ENCODE results near the gene IL17REL. TPM values are rescaled to one million over a fixed set of nuclear protein-coding genes. Genes with fewer than 3 reads are reported as not detected.

IL17REL gene
- total RNA-seq, 1 donor from 2014 or later, result 0.10 TPM

DNA sequence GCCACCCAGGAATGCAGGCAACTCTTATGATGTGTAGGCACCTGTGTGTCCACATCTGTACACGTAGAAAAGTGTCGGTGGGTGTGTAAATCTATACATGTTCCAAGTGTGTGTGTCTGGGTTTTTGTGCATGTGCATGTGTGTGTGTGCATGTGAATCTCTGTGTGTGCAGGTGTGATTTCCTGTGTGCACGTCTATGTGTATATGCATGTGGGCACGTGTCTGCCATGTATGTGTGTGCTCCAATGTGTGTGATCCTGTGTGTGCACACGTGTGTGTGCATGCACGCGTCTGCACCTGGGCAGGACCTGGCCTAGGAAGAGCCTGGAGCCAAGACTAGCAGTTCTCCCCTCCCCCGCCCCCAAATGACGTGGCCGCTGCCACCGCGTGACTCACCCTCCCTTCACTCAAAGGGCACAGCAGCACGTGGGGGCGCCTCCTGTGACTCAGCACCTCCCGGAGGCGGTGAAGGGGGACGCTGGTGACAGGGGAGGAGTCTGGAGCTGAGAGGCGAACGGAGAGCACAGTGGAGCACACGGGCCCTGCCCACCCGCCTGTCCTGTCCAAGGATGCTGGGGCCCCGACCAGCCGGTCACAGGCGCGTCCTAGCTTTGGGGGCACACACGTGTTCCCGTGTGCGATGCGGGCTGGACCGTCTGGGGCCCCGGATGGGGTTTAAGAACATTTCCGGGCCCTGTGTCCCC, 41.9 kb downstream of the IL17REL start:
- no peaks in the 10 kb centered on the region for H3K9me3 Mint-ChIP-seq
- no peaks in the 10 kb centered on the region for H3K36me3 Mint-ChIP-seq
- peak overlapping the region; percentile 98 for H3K27ac Mint-ChIP-seq
- no peak for DNase-seq (ENCODE audit: extremely low spot score, unreplicated experiment)
- H3K4me3 Mint-ChIP-seq, result peak overlapping the region; percentile 84
- TF ChIP-seq CTCF (conservative IDR thresholded peaks at IDR 0.05), result no peak
- H3K4me1 Mint-ChIP-seq (ENCODE audit: unreplicated experiment), result peaks cover 8% of the 10 kb centered on the region
- peaks cover 10% of the 10 kb centered on the region for H3K27me3 Mint-ChIP-seq

DNA sequence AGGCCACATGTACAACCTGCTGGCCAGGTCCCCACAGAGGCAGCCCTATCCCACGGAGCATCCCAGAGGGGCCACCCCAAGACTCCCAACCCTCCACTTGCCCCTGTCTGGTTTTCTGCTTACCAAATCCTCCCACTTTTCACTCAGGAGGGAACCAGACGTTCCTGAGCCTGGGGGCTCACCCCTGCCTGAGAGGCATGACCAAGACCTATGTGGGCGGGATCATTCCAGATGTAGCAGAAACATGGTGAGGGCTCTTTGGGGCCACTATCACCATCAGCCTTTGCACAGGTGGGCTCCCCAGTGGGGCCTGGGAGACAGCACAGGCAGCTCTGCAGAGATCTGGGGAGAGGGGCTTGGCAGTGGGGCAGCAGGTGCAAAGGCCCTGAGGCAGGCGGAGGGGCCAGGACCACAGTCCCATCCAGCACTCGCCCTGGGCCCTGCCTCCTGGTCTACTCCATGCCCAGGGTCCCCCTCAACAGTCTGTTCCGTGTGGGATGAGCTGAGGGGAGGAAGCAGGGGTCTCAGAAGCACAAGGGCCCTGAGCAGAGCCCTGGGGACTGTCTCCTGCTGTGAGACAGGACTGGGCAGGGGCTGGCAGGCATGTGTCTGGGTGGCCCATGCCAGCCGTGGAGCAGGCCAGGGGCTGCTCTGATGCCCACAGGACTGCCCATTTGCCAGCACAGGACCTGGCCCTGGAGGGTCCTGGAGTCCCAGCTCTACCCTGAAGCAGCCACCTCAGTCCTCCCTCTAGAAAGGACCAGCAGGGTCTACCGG, 42.6 kb downstream of the IL17REL start:
- H3K4me1 Mint-ChIP-seq (ENCODE audit: unreplicated experiment), result peaks cover 8% of the 10 kb centered on the region
- peak overlapping the region; percentile 84 for H3K4me3 Mint-ChIP-seq
- no peak for TF ChIP-seq CTCF (conservative IDR thresholded peaks at IDR 0.05)
- no peak for DNase-seq (ENCODE audit: extremely low spot score, unreplicated experiment)
- peaks cover 7% of the 10 kb centered on the region for H3K27me3 Mint-ChIP-seq
- no peaks in the 10 kb centered on the region for H3K9me3 Mint-ChIP-seq
- no peaks in the 10 kb centered on the region for H3K36me3 Mint-ChIP-seq
- H3K27ac Mint-ChIP-seq, result peak overlapping the region; percentile 98

DNA sequence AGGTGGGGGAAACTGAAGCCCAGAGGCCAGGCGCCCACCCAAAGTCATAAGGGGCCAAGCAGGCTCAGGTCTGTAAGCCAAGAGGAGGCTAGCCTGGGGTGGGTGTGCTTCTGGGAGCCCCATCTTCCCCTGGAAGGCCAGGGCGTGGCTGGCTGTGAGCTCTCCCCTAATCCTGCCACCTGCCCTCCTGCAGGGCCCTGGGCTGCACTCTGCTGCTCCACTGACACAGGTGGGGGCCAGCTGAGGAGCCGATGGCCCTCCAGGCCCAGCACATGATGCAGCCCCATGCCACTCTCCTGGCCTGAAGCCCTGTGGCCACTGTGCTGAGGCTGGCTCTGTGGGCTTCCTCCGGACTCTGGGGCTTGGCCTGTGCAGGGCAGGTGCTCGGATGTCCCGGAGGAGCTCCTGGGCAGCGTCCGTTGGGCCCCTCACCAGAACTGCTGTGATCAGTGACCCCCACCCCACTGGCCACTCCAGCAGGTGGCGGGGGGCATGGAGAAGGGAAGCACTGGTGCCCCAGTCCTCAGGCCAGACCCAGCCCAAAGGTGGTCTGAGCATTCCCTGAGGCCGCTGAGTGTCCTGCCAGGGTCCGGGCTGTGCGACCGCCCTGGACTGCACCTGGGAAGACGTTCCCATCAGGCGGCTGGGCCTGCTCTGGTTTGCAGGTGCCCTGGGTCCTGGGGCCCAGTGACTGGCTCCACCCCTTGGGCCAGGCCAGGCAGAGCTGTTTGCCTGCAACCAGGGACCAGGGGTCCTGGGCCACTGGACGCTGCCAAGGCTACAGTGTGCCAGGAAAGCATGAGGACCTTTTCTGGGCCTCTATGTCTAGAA, 43.5 kb downstream of the IL17REL start:
- Mint-ChIP-seq H3K4me3 (no peak overlapping the region), H3K4me1 (ENCODE audit: unreplicated experiment) (peaks cover 8% of the 10 kb centered on the region), H3K9me3 (no peaks in the 10 kb centered on the region), H3K27ac (no peak overlapping the region), H3K27me3 (peaks cover 7% of the 10 kb centered on the region), H3K36me3 (no peaks in the 10 kb centered on the region)
- TF ChIP-seq CTCF (conservative IDR thresholded peaks at IDR 0.05), result no peak
- no peak for DNase-seq (ENCODE audit: extremely low spot score, unreplicated experiment)

DNA sequence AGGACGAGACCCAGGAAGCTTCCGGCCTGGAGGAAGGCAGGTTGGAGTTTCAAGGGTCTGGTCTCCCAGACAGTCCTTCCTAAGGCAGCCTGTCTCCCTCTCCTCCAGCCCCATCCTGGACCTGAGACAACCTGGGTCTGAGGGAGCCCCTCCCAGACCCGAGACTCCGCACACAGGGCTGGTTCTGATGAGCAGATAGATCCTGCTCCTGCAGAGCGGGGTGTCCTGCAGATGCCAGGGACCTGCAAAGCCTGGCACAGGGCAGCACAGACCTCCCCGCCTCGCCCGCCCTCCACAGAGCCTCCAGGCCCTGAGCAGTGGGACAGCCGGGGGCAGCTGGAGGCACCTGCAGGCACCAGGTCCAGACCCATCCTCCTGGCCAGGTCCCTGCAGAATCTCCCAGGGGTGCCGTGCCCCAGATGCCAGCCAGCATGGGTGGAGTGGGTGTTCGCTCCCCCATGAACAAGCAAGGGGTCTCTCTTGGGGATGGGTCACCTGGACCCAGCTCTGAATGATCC, 44.2 kb downstream of the IL17REL start:
- peaks cover 5% of the 10 kb centered on the region for H3K36me3 Mint-ChIP-seq
- TF ChIP-seq CTCF (conservative IDR thresholded peaks at IDR 0.05), result no peak
- DNase-seq (ENCODE audit: extremely low spot score, unreplicated experiment), result no peak
- peak overlapping the region; percentile 79 for H3K27ac Mint-ChIP-seq
- peaks cover 8% of the 10 kb centered on the region for H3K4me1 Mint-ChIP-seq (ENCODE audit: unreplicated experiment)
- H3K9me3 Mint-ChIP-seq, result no peaks in the 10 kb centered on the region
- peaks cover 7% of the 10 kb centered on the region for H3K27me3 Mint-ChIP-seq
- no peak overlapping the region for H3K4me3 Mint-ChIP-seq

DNA sequence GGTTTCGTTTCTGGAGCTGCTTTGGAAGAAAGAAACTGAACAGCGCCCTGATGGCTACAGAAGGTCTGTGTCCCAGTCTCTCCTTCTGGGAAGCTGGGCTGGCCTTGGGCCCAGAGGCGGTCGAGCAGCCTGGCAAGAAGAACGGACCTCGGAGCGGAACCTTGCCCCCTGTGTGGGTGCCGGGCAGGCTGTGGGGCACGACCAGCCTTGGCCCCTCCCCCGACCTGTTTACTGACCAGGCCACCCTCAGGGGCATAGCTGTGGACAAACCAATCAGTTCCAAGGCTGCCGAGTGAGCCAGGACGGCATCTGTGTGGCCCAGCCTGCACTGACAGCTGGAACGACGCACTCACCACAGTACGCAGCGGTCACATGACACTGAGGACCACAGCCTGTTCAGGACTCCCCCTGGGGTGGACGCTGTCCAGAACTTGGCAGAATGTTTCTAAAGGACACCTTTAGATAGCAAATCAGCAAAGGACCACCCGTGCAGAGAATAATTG, 44.8 kb downstream of the IL17REL start:
- H3K36me3 Mint-ChIP-seq, result peaks cover 5% of the 10 kb centered on the region
- no peak overlapping the region for H3K4me3 Mint-ChIP-seq
- H3K27ac Mint-ChIP-seq, result peak overlapping the region; percentile 79
- no peaks in the 10 kb centered on the region for H3K9me3 Mint-ChIP-seq
- peaks cover 7% of the 10 kb centered on the region for H3K27me3 Mint-ChIP-seq
- peaks cover 8% of the 10 kb centered on the region for H3K4me1 Mint-ChIP-seq (ENCODE audit: unreplicated experiment)
- DNase-seq (ENCODE audit: extremely low spot score, unreplicated experiment), result no peak
- no peak for TF ChIP-seq CTCF (conservative IDR thresholded peaks at IDR 0.05)

Data from type B pancreatic cell (in vitro differentiated cells).